Erythroblast (primary cell): Measurements from ENCODE around the gene LDLRAD2.

Experiments used
- GATA1 ChIP-seq: IDR thresholded peaks from 2 replicates; pipeline ENCODE4 v1.6.1; 2011; ENCODE audit warnings: low read depth, mild to moderate bottlenecking, control low read depth, low read length, moderate library complexity
- POLR2A ChIP-seq: IDR thresholded peaks from 2 replicates; pipeline ENCODE4 v1.6.1; 2011; ENCODE audit warnings: mild to moderate bottlenecking, low read length

GRCh38 chr1:21783679-21784603 is 28.1 kb upstream of the LDLRAD2 start:
- TF ChIP-seq POLR2A = no peak
- no peak for TF ChIP-seq GATA1
